ENCODE data around the gene TUB. TPM values are rescaled to one million over a fixed set of nuclear protein-coding genes. Genes with fewer than 3 reads are reported as not detected.

The TUB gene
- total RNA-seq, 1 donor from 2014 or later: 0.23 TPM

GRCh38 chr11:8068605-8069221 lies 12.3 kb upstream of the TUB start:
- intact Hi-C loops (cut with micrococcal nuclease): no loop called here

DNA sequence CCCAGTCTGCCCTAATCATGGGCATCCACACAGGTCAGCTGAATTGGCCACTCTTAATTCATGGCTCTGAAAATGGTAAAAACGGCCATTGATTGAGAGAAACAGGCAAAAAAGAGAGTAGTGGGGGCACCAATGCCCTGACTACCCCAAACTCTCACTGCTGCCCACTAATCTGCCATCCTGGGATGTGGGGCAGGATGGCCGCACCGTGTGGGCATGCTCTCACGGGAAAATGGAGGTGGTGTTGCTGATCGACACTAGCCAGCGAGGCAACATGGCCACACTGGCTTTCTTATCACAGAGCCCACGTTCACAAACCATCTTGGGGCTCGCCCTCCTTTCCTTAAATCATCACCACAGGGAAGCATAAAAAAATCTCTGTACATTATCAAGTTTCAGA lies 11.2 kb upstream of the TUB start:
- intact Hi-C loops (cut with micrococcal nuclease): no loop called here

DNA sequence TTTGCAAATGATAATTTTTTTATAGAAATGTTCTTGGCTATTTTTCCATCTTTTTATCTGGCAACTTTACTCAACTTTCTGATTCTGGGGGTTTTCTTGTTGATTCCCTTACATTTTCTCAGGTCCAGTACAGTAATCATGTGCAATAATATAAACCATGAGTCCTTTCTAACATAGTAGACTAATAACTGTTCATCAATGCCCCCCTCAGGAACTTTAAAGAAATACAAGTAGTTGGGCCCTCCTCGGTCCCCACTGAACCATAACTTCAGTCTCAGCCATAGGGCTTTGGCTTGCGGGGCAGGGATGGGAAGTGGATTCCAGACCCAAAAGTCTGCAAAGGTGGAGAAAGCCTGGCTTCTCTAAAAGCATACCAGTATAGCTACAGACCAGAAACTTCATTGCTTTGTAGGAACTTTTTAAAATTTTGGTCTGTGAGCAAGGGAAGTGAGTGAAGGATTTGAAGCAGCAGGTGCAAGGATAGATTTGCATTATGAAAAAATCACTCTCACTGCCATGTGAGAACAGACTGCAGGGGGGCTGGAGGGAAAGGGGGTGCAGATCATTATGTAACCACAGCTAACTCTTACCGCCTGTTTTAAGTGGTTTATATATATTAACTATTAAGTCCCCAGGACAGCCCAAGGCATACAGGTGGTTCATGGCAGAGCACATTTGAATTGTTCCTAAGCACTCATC lies 10.4 kb upstream of the TUB start:
- intact Hi-C loops (cut with micrococcal nuclease): no loop called here

GRCh38 chr11:8071616-8072581 lies 9.1 kb upstream of the TUB start:
- intact Hi-C loops (cut with micrococcal nuclease): no loop called here

DNA sequence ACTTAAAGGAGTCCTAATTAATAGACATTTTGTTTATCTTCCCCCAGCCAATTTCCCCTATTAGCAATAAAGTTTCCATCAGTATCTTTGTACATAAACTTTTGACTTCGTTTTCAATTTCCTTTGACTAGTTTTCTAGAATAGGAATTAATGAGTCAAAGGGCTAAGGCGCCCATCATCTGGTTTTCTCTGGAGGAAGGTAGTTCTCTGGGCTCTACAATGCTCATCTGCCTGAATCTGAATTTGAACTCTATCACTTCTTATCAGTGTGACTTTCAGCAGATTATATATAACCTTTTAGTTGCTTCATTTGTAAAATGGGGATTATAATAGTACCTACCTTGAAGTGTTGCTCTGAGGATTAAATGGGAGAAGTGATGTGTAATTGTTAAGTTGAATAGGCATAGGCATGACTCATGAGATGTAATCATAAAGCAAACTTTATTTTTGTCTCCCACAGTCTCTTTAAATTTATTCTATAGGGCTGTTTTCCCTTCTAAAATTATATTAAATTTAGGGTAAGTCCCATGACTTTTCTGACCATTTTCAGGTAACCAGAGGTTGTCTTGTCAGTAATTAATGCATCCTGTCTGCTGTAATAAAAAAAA lies 5.8 kb upstream of the TUB start:
- intact Hi-C loops (cut with micrococcal nuclease): no loop called here

DNA sequence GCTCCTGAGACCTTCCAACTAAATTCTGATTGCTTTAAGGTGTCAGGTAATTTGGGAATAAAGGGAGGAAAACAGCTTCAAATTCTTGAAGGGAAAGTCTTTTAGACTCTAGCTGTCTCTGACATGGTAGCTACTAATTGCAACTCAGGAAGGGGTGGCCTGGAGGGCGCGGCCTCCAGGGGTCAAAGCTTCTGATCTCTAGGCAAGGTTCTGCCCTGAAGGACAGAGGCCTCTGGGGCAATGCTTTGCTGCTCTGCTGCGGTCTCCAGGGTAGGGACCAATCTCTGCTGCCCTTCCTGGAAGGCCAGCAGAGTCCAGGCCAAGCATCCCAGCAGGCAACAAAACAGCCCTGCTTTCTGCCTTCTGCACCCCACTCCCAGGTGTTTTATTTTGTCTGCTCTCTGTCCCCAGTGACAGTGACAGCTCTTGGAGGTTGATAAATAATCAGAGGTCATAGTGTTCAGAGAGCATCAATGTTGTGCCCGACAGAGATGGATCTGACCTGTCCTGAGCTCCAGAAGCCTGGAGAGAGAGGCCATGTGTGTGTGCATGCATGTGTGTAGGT lies 1.8 kb upstream of the TUB start:
- intact Hi-C loops (cut with micrococcal nuclease): no loop called here

- intact Hi-C loops (cut with micrococcal nuclease): no loop called here
Measured at GRCh38 chr11:8080069-8080670, 841 bp upstream of the TUB start.

- intact Hi-C loops (cut with micrococcal nuclease): no loop called here
Measured at GRCh38 chr11:8081591-8082250, 710 bp downstream of the TUB start.

DNA sequence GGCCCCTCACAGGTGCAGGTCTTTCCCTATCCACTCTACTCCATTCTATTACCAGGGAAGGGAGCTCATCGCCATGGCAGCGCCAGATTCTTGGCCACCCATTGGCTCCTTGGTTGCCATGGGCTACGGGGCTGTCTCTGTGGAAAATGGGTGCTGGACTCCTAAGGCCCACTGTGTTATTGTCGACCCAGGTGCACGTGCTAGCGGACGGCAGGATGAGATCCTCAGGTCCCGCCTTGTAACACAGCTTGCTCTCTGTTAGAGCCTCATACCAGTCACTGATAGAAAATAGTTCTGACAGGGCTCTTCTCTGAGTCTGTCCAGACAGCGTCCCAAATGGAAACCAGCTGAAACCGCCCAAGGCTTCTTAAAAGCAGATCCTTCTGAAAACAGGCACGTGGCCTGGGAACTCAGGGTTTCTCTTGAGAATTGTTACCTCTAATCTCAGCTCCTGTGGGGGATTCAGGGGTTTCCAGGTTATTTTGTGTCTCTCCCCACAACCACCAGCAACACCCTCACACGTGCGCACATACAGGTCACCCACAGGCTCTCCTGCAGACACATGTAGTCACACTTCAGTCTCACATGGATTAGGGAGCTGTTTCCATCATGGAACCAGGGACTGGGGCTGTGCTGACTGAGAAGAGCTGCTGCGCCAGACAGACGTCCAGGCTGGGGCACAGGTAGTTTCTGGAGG lies 1.5 kb downstream of the TUB start:
- intact Hi-C loops (cut with micrococcal nuclease): no loop called here

GRCh38 chr11:8083088-8083395 lies 2.0 kb downstream of the TUB start:
- intact Hi-C loops (cut with micrococcal nuclease): no loop called here

DNA sequence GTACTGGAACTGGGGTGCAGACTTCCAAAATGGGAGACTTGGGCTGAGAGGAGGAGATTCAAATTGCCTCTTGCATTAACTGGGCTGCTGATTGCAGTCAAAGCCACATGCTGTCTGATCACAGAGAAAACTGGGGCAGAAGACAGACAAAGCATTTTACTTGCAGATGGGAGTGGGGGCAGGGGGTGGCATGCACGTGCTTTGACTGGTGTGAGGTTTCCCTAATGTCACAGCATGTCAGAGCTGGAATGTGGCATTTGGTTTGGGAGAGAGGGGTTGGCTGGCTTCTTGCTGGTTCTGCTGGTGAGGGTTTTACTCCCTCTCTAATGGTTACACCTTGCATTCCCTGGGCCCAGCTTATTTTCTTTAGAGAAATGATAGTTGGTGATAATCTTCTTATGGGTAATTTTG lies 2.9 kb downstream of the TUB start:
- intact Hi-C loops (cut with micrococcal nuclease): no loop called here

- intact Hi-C loops (cut with micrococcal nuclease): no loop called here
Measured at GRCh38 chr11:8084352-8084751, 3.3 kb downstream of the TUB start.

- intact Hi-C loops (cut with micrococcal nuclease): no loop called here
Measured at GRCh38 chr11:8085011-8085645, 4.1 kb downstream of the TUB start.

DNA sequence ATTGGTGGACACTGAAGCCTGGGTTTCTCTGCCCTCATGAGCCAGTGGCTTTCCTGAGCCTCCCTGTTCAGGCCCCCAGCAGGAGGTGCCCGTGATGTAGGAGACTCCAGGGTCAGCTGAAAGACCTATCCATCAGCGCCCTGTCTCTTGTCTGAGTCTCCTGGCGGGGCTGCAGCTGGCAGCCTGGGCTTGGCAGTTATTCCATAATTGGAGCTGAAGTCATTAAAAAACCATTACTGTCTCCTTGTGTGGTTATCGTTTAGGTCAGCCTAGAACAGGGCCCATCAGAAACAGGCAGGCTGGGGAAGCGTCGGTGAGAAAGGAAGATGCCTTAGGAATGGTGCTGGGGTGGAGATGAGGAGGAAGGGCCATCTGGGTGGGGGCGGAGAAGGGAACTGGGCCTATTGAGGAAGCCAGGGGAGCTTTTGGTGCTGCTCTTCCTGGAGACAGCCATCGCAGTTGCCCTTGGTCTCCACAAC lies 5.0 kb downstream of the TUB start:
- intact Hi-C loops (cut with micrococcal nuclease): no loop called here

GRCh38 chr11:8086571-8086970 lies 5.6 kb downstream of the TUB start:
- intact Hi-C loops (cut with micrococcal nuclease): no loop called here

DNA sequence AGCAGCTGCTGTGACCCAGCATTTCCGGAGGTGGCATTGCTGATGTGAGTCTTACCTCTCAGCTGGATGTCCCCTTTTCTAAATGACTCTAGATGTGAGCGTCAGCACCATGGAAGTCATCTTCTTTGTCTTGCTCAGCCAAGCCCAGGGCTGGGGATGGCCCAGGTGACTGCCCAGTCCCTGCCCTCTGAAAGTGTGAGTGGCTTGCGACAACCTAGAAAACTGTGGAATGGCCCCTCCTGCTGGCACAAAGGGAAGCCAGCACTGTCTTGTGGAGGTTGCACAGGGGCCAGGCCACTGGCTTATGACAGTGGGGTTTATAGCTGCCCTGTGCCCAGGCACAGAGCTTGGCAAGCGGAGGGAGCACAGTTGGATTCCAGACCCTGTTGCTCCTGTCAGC lies 6.2 kb downstream of the TUB start:
- intact Hi-C loops (cut with micrococcal nuclease): no loop called here

DNA sequence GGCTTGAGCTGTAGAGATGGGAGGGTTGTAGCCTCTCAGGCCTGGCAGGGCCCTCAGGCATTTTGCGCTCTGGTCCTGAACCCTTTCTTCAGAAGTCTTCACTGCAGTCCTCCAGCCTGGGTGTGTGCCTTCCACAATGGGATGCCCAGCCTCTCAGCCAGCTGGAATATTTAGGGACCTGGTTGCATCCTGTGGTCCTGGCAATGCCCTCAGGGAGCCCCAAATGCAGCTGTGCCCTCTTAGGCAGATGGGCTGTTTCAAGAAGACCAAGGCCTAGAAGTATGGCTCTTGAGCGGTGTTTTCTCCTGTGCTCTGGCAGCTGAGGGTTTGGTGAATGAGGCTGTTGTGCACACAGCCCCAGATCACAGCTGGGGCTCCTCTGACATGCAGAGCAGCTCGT lies 6.7 kb downstream of the TUB start:
- intact Hi-C loops (cut with micrococcal nuclease): no loop called here

DNA sequence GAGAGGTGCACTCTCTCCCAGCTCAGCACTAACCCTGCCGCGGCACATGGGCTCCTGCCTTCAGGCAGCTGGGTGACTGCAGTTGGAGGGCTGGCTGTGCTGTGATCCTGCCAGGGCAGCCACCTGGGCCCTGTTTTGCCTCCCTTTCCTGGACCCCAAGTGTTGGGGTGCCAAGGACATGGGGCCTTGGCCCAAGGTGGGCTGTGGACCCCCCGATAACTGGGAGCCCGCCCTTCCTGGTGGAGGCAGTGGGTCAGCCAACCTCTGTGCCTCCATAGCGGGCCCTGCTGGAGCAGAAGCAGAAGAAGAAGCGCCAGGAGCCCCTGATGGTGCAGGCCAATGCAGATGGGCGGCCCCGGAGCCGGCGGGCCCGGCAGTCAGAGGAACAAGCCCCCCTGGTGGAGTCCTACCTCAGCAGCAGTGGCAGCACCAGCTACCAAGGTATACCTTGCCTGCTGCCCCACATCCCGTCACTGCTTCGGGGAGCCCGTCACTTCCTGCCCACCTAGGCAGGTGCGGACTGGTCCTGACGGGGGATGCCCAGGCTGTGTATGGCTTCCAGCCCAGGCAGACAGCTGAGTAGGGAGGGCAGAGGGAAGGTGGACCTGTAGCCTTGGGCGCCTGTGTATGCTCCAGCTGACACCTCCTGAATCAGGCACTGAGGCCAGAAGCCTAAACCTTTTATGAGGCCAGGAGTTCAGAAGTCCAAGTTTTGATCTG lies 8.9 kb downstream of the TUB start:
- intact Hi-C loops (cut with micrococcal nuclease): no loop called here

- intact Hi-C loops (cut with micrococcal nuclease): no loop called here
Measured at GRCh38 chr11:8090756-8091155, 9.7 kb downstream of the TUB start.

Measured in T-helper 2 cell treated with Interferon-gamma antibody and Interleukin-4, amounts not matched to agents 100 ng/mL and 5 ng/mL, for 36 hours (primary cell).